Lung (tissue), 12 donors: ENCODE measurements around the gene CRYGN. TPM values are rescaled to one million over a fixed set of nuclear protein-coding genes. Genes with fewer than 3 reads are reported as not detected.

Experiments used
- ATAC-seq: fragments of 200-7000 bp; cut with Tn5 transposase; one replicate; pipeline ENCODE4 v1.9.1; 2020; ENCODE audit warnings: moderate number of reproducible peaks; ENCODE audit not compliant: insufficient read depth, low FRiP score
- DNase-seq, 3 donors: peaks; one replicate each; pipeline ENCODE4 v3.0.0-alpha.2; 2013 to 2017
- H3K27ac ChIP-seq, 2 donors: one replicate each; pipeline ENCODE4 v1.5.1; 2013; ENCODE audit warnings: mild to moderate bottlenecking in 2 of 2, moderate library complexity in 2 of 2, control low read depth in 1 of 2, inconsistent platforms in 1 of 2, low read depth in 1 of 2, low read length in 1 of 2
- H3K27me3 ChIP-seq, 3 donors: one replicate each; pipeline ENCODE4 v1.5.1; 2013; ENCODE audit warnings: low read length in 2 of 3; ENCODE audit not compliant: control insufficient read depth in 3 of 3, insufficient read depth in 3 of 3
- H3K36me3 ChIP-seq, 4 donors: one replicate each; pipeline ENCODE4 v1.5.1; 2013; ENCODE audit warnings: low read length in 4 of 4, mild to moderate bottlenecking in 1 of 4, moderate library complexity in 1 of 4; ENCODE audit not compliant: control insufficient read depth in 4 of 4, insufficient read depth in 4 of 4
- H3K4me1 ChIP-seq, 5 donors: one replicate each; pipeline ENCODE4 v1.5.1; 2013; ENCODE audit warnings: low read length in 5 of 5, mild to moderate bottlenecking in 2 of 5, moderate library complexity in 1 of 5; ENCODE audit not compliant: control insufficient read depth in 5 of 5, insufficient read depth in 5 of 5
- H3K4me3 ChIP-seq: one replicate; pipeline ENCODE4 v1.5.1; 2013; ENCODE audit warnings: mild to moderate bottlenecking, control low read depth, moderate library complexity
- H3K9ac ChIP-seq, 2 donors: one replicate each; pipeline ENCODE4 v1.5.1; 2013; ENCODE audit warnings: low read length in 2 of 2, control low read depth in 1 of 2; ENCODE audit not compliant: insufficient read depth in 1 of 2
- H3K9me3 ChIP-seq, 4 donors: one replicate each; pipeline ENCODE4 v1.5.1; 2013; ENCODE audit warnings: low read length in 3 of 4, mild to moderate bottlenecking in 1 of 4, moderate library complexity in 1 of 4; ENCODE audit not compliant: control insufficient read depth in 4 of 4, insufficient read depth in 3 of 4
- CTCF ChIP-seq: IDR thresholded peaks from 2 replicates; pipeline ENCODE4 v1.5.1; 2012; ENCODE audit warnings: mild to moderate bottlenecking; ENCODE audit errors: control extremely low read depth, extremely low read depth
- WGBS, 2 donors: extraction: QIAGEN DNeasy Blood & Tissue Kit; methylation state at CpG; one replicate each; pipeline ENCODE4 v1.1.7; 2013; 5-methylcytosine and 5-hydroxymethylcytosine counted together
- polyA plus RNA-seq, 2 donors: library from polyadenylated mRNA; stranded (reverse); fragments of 200-250 nt; gene quantifications; one replicate each; pipeline ENCODE4 v1.2.1, GENCODE V29; 2013
- total RNA-seq, 2 donors: library from RNA; depleted of rRNA in 1 of 2; stranded (reverse); fragments of >200 nt in 1 of 2; gene quantifications; one replicate each; pipeline ENCODE4 v1.2.1, GENCODE V29; 2014 to 2021
- donor health status: control.
- donor health status: control.
- donor health status: Bipolar disorder and iron deficiency.
- donor health status: healthy.
- donor health status: DM: yes; HTN: yes; CAD: no.

CRYGN gene
- total and polyA plus RNA-seq, 4 donors = 0.07 to 0.34 (median 0.28) TPM; not detected in 1

- no peaks in the 10 kb centered on the region for H3K36me3 ChIP-seq
- no peaks in the 10 kb centered on the region for H3K27me3 ChIP-seq
- DNase-seq (no peak), ATAC-seq (no peak)
- H3K4me3 ChIP-seq = no peak overlapping the region
- no peaks in the 10 kb centered on the region for H3K9me3 ChIP-seq
- H3K4me1 ChIP-seq = peaks cover 0 to 45% (median 18%) of the 10 kb centered on the region in 5 donors
- TF ChIP-seq CTCF = no peak
- H3K9ac ChIP-seq = no peak overlapping the region
- H3K27ac ChIP-seq = peak overlapping the region in 1 of 2 donors; percentile 23
- 91 to 93% methylated on average over 5 of the region's 5 CpGs for WGBS, 2 donors
Measured at GRCh38 chr7:151429237-151429559, 10.7 kb downstream of the CRYGN start.

GRCh38 chr7:151428378-151429236, 11.3 kb downstream of the CRYGN start:
- peak; percentile 68 to 83 (median 77) for DNase-seq
- Histone ChIP-seq H3K9me3 (no peaks in the 10 kb centered on the region), H3K9ac (no peak overlapping the region), H3K27ac (peak overlapping the region in 1 of 2 donors; percentile 46), H3K36me3 (no peaks in the 10 kb centered on the region), H3K27me3 (no peaks in the 10 kb centered on the region), H3K4me3 (no peak overlapping the region), H3K4me1 (peaks cover 0 to 45% (median 18%) of the 10 kb centered on the region in 5 donors)
- no peak for ATAC-seq
- WGBS, 2 donors = 41 to 44% methylated on average over 13 of the region's 13 CpGs
- TF ChIP-seq CTCF = no peak

- WGBS, 2 donors = 67 to 77% methylated on average over 10 of the region's 10 CpGs
- ATAC-seq (no peak), DNase-seq (no peak)
- Histone ChIP-seq H3K36me3 (no peaks in the 10 kb centered on the region), H3K27ac (peak overlapping the region in 1 of 2 donors; percentile 45), H3K4me3 (no peak overlapping the region), H3K9me3 (no peaks in the 10 kb centered on the region), H3K4me1 (peaks cover 0 to 45% (median 18%) of the 10 kb centered on the region in 5 donors), H3K9ac (no peak overlapping the region), H3K27me3 (no peaks in the 10 kb centered on the region)
- no peak for TF ChIP-seq CTCF
Measured at GRCh38 chr7:151427705-151428377, 12.1 kb downstream of the CRYGN start.
